ENCODE measurements around the gene TWSG1.

The TWSG1 gene

DNA sequence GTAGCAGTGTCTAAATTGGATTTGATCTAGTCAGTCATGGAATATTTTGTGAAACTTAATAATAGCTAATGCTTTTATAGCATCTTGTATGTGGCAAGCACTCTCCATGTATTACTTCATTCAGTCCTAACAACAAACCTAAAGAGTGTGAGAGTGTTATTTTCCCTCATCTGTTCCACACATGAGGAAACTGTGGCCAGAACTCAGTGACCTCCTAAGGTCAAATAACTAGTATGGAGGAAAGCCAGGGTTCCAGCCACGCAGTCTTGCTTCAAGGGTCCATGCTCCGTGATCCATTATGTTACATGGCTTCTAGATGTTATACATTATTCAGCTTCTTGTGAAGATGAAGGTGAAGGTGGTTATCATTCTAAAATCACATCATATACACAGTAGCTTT lies 45.5 kb downstream of the TWSG1 start:
- peaks cover 2% of the 10 kb centered on the region for H3K36me3 ChIP-seq (replicated peaks)
- no peaks in the 10 kb centered on the region for H3K27me3 ChIP-seq (replicated peaks)
- no peak overlapping the region for H3K4me3 ChIP-seq (ENCODE audit: low read depth, low read length)
- TF ChIP-seq, protein P1, sequence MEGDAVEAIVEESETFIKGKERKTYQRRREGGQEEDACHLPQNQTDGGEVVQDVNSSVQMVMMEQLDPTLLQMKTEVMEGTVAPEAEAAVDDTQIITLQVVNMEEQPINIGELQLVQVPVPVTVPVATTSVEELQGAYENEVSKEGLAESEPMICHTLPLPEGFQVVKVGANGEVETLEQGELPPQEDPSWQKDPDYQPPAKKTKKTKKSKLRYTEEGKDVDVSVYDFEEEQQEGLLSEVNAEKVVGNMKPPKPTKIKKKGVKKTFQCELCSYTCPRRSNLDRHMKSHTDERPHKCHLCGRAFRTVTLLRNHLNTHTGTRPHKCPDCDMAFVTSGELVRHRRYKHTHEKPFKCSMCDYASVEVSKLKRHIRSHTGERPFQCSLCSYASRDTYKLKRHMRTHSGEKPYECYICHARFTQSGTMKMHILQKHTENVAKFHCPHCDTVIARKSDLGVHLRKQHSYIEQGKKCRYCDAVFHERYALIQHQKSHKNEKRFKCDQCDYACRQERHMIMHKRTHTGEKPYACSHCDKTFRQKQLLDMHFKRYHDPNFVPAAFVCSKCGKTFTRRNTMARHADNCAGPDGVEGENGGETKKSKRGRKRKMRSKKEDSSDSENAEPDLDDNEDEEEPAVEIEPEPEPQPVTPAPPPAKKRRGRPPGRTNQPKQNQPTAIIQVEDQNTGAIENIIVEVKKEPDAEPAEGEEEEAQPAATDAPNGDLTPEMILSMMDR (IDR thresholded peaks at IDR 0.05; ENCODE audit: low read depth, low read length, missing control alignments) = no peak
- no peak for DNase-seq
- in situ Hi-C loops (cut with HindIII; ENCODE audit: low pct_ligation_motif_present, low sequenced_read_pairs) = no loop called here
- H3K27ac ChIP-seq = no peak overlapping the region

DNA sequence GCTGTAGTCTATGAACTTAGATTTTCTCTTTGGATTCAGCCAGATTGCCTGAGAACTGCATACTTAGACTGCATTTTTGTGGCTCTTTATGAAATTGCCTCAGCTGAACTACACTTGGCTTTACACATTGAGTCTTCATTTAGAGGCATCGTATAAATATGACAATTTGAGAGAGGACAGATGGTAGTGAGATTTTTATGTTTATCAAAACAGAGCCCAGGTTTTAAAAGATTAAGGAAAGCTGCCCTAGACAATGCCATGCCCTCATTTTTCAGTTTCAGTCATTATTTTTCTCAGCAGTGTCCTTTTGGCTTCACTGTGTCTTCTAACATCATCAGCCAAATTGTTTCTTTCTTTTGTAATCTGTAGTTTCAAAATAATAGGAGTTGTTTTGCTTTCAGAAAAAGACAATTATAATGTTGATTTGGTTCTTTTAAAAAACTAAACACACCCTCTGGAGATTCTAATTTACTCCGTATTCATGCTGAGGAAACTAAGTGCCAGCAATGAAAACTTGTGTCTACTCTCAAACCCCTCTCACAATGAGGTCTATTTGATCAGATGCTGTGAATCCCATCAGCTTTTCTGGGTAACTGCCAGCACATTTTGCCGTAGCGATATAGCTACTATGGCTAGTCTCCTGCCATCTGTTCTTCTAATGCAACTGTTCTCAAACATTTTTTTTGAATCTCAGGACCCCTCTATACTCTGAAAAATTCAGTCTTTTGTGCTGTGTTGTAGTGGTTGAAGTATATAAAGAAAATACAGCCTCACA lies 46.2 kb downstream of the TWSG1 start:
- in situ Hi-C loops (cut with HindIII; ENCODE audit: low pct_ligation_motif_present, low sequenced_read_pairs) = no loop called here
- no peaks in the 10 kb centered on the region for H3K27me3 ChIP-seq (replicated peaks)
- peaks cover 2% of the 10 kb centered on the region for H3K36me3 ChIP-seq (replicated peaks)
- no peak overlapping the region for H3K4me3 ChIP-seq (ENCODE audit: low read depth, low read length)
- TF ChIP-seq, protein P1 (IDR thresholded peaks at IDR 0.05; ENCODE audit: low read depth, low read length, missing control alignments) = no peak
- H3K27ac ChIP-seq = no peak overlapping the region
- peak; percentile 6 for DNase-seq

DNA sequence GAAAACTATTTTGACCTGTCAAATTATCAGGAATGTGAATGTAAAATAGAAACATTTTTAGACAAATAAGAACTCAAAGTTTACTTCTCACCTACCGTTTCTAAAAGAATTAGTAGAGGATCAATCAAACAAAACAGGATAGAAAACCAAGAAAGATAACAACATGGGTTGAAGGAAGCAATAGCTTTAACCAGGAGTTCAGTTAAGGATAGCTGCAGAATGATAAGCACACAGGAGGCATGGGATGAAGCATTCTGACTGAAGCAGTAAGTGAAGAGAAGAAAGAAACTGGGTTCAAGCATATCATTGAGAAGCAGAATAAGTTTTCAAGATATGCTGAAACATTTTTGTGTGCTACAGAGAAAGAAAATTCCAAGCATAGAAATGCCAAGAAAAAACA lies 52.3 kb downstream of the TWSG1 start:
- no peak overlapping the region for H3K4me3 ChIP-seq (ENCODE audit: low read depth, low read length)
- in situ Hi-C loops (cut with HindIII; ENCODE audit: low pct_ligation_motif_present, low sequenced_read_pairs) = no loop called here
- TF ChIP-seq, protein P1 (IDR thresholded peaks at IDR 0.05; ENCODE audit: low read depth, low read length, missing control alignments) = no peak
- H3K36me3 ChIP-seq (replicated peaks) = peaks cover 4% of the 10 kb centered on the region
- no peaks in the 10 kb centered on the region for H3K27me3 ChIP-seq (replicated peaks)
- no peak overlapping the region for H3K27ac ChIP-seq
- DNase-seq = no peak

GRCh38 chr18:9387891-9388290 lies 53.3 kb downstream of the TWSG1 start:
- no peak overlapping the region for H3K27ac ChIP-seq
- TF ChIP-seq, protein P1 (IDR thresholded peaks at IDR 0.05; ENCODE audit: low read depth, low read length, missing control alignments) = no peak
- H3K27me3 ChIP-seq (replicated peaks) = no peaks in the 10 kb centered on the region
- peaks cover 4% of the 10 kb centered on the region for H3K36me3 ChIP-seq (replicated peaks)
- in situ Hi-C loops (cut with HindIII; ENCODE audit: low pct_ligation_motif_present, low sequenced_read_pairs) = no loop called here
- H3K4me3 ChIP-seq (ENCODE audit: low read depth, low read length) = no peak overlapping the region
- no peak for DNase-seq

GRCh38 chr18:9389706-9390105 lies 55.1 kb downstream of the TWSG1 start:
- TF ChIP-seq, protein P1 (IDR thresholded peaks at IDR 0.05; ENCODE audit: low read depth, low read length, missing control alignments) = no peak
- in situ Hi-C loops (cut with HindIII; ENCODE audit: low pct_ligation_motif_present, low sequenced_read_pairs) = no loop called here
- Histone ChIP-seq H3K36me3 (replicated peaks) (peaks cover 5% of the 10 kb centered on the region), H3K4me3 (ENCODE audit: low read depth, low read length) (no peak overlapping the region), H3K27me3 (replicated peaks) (no peaks in the 10 kb centered on the region), H3K27ac (no peak overlapping the region)
- no peak for DNase-seq

GRCh38 chr18:9392726-9393125 lies 58.2 kb downstream of the TWSG1 start:
- Histone ChIP-seq H3K36me3 (replicated peaks) (peaks cover 10% of the 10 kb centered on the region), H3K27ac (no peak overlapping the region), H3K27me3 (replicated peaks) (no peaks in the 10 kb centered on the region), H3K4me3 (ENCODE audit: low read depth, low read length) (no peak overlapping the region)
- TF ChIP-seq, protein P1 (IDR thresholded peaks at IDR 0.05; ENCODE audit: low read depth, low read length, missing control alignments) = peak; percentile 11
- DNase-seq = no peak
- in situ Hi-C loops (cut with HindIII; ENCODE audit: low pct_ligation_motif_present, low sequenced_read_pairs) = no loop called here
